DND-41 (cell line): ENCODE results near the gene FXYD7.

ENCODE experiments used
- ATAC-seq: fragments of 200-7000 bp; cut with Tn5 transposase; 3 replicates; pipeline ENCODE4 v1.9.1; 2021; ENCODE audit warnings: low read depth; ENCODE audit not compliant: insufficient read depth
- DNase-seq: peaks from one replicate; pipeline ENCODE4 v3.0.0-alpha.2; 2020
- H2AFZ ChIP-seq: 2 replicates; pipeline ENCODE4 v1.6.0; 2012; ENCODE audit warnings: low read depth, low read length
- H3K27ac ChIP-seq: 2 replicates; pipeline ENCODE4 v1.5.1; 2012; ENCODE audit warnings: low read length, inconsistent platforms
- H3K27me3 ChIP-seq: fragments of 200-600 bp; sonication (generic); 2 replicates; pipeline ENCODE4 v1.6.0; 2012; ENCODE audit warnings: low read length, mild to moderate bottlenecking, inconsistent platforms; ENCODE audit not compliant: insufficient read depth, poor library complexity
- H3K36me3 ChIP-seq: 2 replicates; pipeline ENCODE4 v1.5.1; 2012; ENCODE audit warnings: low read length, inconsistent platforms; ENCODE audit not compliant: insufficient read depth
- H3K4me1 ChIP-seq: 2 replicates; pipeline ENCODE4 v1.5.1; 2012; ENCODE audit warnings: mild to moderate bottlenecking, low read length; ENCODE audit not compliant: insufficient read depth
- H3K4me2 ChIP-seq: 2 replicates; pipeline ENCODE4 v1.6.0; 2012; ENCODE audit warnings: mild to moderate bottlenecking, moderate library complexity, low read length, inconsistent platforms; ENCODE audit not compliant: insufficient read depth
- H3K4me3 ChIP-seq, 2 experiments: fragments of 200-600 bp in 1 of 2; shearing (Covaris generic) in 1 of 2; 2 replicates each; pipeline ENCODE4 v1.5.1; 2012 to 2016; ENCODE audit warnings: inconsistent platforms in 2 of 2, low read length in 2 of 2, mild to moderate bottlenecking in 2 of 2, low read depth in 1 of 2, moderate library complexity in 1 of 2
- H3K79me2 ChIP-seq: 2 replicates; pipeline ENCODE4 v1.6.0; 2012; ENCODE audit warnings: low read length, inconsistent platforms; ENCODE audit not compliant: insufficient read depth
- H3K9ac ChIP-seq: 2 replicates; pipeline ENCODE4 v1.6.0; 2012; ENCODE audit warnings: low read depth, mild to moderate bottlenecking, inconsistent platforms, low read length, moderate library complexity
- H3K9me3 ChIP-seq: 2 replicates; pipeline ENCODE4 v1.5.1; 2012; ENCODE audit warnings: low read length, moderate library complexity, mild to moderate bottlenecking, inconsistent platforms; ENCODE audit not compliant: insufficient read depth, severe bottlenecking
- H4K20me1 ChIP-seq: 2 replicates; pipeline ENCODE4 v1.6.0; 2012; ENCODE audit warnings: low read length; ENCODE audit not compliant: insufficient read depth
- EZH2 ChIP-seq: IDR thresholded peaks from 3 replicates; pipeline ENCODE4 v1.6.1; 2012; ENCODE audit warnings: borderline replicate concordance, low read depth, mild to moderate bottlenecking, moderate library complexity, low read length, inconsistent platforms; ENCODE audit not compliant: severe bottlenecking
- TF ChIP-seq, protein P1 (sequence below): IDR thresholded peaks from 2 replicates; pipeline ENCODE4 v1.5.1; 2012; ENCODE audit warnings: borderline replicate concordance, low read length, moderate library complexity, mild to moderate bottlenecking; ENCODE audit not compliant: poor library complexity, severe bottlenecking; ENCODE audit errors: extremely low read depth

The FXYD7 gene

DNA sequence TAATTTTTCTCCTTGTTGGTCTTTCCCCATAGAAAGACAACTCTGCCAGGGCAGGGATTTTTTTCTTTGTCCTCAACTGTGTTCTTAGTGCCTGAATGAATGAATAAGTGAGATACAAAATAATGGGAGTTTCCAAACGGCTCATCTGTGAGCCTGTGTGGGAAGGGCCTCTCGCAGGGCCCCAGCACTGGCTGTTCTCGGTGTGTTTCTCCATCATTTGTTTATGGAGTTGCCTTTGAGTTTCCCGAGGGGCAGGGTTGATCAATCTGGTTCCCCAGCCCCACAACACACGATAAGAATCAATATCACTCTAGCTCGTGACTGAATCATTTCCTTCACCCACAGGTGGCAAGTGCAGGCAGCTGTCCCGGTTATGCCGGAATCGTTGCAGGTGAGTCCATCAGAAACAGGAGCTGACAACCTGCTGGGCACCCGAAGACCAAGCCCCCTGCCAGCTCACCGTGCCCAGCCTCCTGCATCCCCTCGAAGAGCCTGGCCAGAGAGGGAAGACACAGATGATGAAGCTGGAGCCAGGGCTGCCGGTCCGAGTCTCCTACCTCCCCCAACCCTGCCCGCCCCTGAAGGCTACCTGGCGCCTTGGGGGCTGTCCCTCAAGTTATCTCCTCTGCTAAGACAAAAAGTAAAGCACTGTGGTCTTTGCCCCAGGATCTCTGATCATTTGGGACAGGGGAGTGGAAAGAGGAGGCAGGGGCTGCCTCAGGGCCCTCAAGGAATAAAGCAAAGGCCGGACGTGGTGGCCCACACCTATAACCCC lies 26.4 kb downstream of the FXYD7 start:
- Histone ChIP-seq H3K4me1 (no peaks in the 10 kb centered on the region), H3K9ac (no peak overlapping the region), H3K79me2 (no peaks in the 10 kb centered on the region), H4K20me1 (no peaks in the 10 kb centered on the region), H3K4me3 (no peak overlapping the region), H3K4me2 (no peak overlapping the region), H3K9me3 (no peaks in the 10 kb centered on the region), H2AFZ (no peak overlapping the region), H3K27me3 (no peaks in the 10 kb centered on the region), H3K36me3 (peaks cover 39% of the 10 kb centered on the region), H3K27ac (no peak overlapping the region)
- DNase-seq (no peak), ATAC-seq (no peak)
- TF ChIP-seq, protein P1, sequence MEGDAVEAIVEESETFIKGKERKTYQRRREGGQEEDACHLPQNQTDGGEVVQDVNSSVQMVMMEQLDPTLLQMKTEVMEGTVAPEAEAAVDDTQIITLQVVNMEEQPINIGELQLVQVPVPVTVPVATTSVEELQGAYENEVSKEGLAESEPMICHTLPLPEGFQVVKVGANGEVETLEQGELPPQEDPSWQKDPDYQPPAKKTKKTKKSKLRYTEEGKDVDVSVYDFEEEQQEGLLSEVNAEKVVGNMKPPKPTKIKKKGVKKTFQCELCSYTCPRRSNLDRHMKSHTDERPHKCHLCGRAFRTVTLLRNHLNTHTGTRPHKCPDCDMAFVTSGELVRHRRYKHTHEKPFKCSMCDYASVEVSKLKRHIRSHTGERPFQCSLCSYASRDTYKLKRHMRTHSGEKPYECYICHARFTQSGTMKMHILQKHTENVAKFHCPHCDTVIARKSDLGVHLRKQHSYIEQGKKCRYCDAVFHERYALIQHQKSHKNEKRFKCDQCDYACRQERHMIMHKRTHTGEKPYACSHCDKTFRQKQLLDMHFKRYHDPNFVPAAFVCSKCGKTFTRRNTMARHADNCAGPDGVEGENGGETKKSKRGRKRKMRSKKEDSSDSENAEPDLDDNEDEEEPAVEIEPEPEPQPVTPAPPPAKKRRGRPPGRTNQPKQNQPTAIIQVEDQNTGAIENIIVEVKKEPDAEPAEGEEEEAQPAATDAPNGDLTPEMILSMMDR, result no peak
- TF ChIP-seq EZH2, result no peak

DNA sequence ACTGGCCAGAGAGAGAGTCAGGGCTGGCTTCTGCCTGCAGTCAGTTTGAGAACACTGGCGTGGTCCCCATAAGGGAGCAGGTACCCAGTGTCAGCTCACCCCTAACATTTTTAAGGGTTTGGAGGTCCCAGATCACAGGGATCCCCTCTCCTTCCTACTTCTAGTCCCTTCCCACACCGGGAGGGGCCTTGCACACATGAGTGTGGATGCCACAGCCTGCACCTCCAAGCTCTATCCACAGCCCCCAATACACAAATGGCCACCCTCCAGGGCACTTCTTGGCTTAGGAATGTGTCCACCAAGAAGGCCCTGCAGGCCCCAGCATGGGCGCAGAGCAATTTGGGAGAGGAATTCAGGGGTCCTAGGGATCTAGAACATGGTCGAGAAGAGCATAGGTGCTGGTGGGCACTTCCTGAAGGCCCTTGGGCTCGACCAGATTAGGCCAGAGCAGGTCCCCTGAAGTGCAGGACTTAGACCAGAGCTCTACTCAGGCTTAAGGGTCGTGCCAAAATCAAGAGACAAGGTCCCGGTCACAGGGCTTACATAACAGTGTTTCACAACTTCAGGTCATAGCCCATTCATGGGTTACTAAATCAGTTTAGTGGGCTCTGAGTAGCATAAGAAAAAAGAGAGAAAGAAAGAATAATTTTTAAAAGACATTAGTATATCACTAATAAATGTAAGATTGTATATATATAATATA lies 27.5 kb downstream of the FXYD7 start:
- TF ChIP-seq, protein P1, result no peak
- no peak for TF ChIP-seq EZH2
- peaks cover 28% of the 10 kb centered on the region for H3K36me3 ChIP-seq
- no peak for DNase-seq
- H4K20me1 ChIP-seq, result no peaks in the 10 kb centered on the region
- no peaks in the 10 kb centered on the region for H3K9me3 ChIP-seq
- no peak overlapping the region for H3K27ac ChIP-seq
- no peaks in the 10 kb centered on the region for H3K79me2 ChIP-seq
- no peaks in the 10 kb centered on the region for H3K4me1 ChIP-seq
- ATAC-seq, result no peak
- no peaks in the 10 kb centered on the region for H3K27me3 ChIP-seq
- H3K9ac ChIP-seq, result no peak overlapping the region
- no peak overlapping the region for H3K4me2 ChIP-seq
- no peak overlapping the region for H3K4me3 ChIP-seq
- no peak overlapping the region for H2AFZ ChIP-seq

DNA sequence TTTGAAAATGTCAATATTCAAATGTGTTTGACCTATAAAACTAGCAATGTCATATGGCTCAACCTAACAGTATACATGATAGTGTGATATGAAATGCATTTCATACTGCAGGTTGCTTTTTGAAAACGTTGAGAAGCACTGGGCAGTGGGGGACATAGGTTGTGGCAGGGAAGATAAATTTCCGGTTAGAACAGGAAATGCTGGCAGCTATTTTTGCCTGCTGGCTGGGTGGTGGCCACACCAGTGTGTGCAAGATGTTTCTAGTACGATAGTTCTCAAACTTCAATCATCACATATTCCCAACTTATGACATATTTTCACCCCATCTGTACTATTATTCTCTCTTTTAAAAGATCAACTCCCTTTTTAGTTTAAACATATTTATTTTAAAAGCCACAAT lies 28.7 kb downstream of the FXYD7 start:
- no peak overlapping the region for H3K9ac ChIP-seq
- H3K36me3 ChIP-seq, result peaks cover 16% of the 10 kb centered on the region
- no peaks in the 10 kb centered on the region for H3K27me3 ChIP-seq
- DNase-seq, result no peak
- TF ChIP-seq, protein P1, result no peak
- TF ChIP-seq EZH2, result no peak
- no peak overlapping the region for H3K4me2 ChIP-seq
- H3K4me1 ChIP-seq, result no peaks in the 10 kb centered on the region
- no peak overlapping the region for H3K27ac ChIP-seq
- no peaks in the 10 kb centered on the region for H4K20me1 ChIP-seq
- H3K79me2 ChIP-seq, result no peaks in the 10 kb centered on the region
- no peak overlapping the region for H3K4me3 ChIP-seq
- ATAC-seq, result no peak
- H3K9me3 ChIP-seq, result no peaks in the 10 kb centered on the region
- no peak overlapping the region for H2AFZ ChIP-seq
